ENCODE measurements around the gene STARD7. TPM values are rescaled to one million over a fixed set of nuclear protein-coding genes. Genes with fewer than 3 reads are reported as not detected.
A peak's percentile ranks its signal among the peaks of the same experiment; 100 is the strongest.

The STARD7 gene
- total and polyA plus RNA-seq, 10 of the 15 experiments (the other 5 are each of a cell fraction or from before 2014, with no cell fraction given) = 85.4 to 237 (median 153) TPM

DNA sequence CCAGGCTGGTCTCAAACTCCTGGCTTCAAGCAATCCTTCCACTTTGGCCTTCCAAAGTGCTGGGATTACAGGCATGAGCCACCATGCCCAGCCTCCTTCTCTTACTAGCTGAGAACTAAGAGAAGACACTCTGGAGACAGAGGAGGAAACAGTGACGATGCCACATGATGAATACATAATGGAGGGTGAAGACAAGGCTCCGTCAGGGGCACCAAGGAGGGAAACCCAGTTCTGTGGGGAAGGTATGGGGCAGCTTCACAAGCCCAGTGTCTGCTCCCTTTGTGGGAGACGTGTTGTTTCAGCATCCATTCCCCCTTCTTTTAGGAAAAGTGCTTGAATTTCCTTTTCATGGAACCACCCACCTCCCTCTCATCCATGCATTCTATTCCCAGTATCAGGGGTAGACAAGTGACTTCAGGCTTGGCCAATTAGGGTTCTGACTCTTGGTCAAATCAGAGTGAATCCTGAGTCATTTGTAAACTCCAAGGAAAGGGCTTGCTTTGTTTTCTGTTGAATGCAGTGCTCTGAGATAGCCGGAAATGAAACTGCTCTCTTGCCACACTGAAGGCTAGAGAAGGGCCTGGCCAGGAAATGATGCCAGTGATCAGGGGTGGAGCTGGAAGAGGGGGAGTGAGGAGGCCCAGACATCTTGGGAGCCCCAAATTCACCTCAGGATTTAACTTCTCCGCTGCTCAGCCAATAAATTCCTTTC is 33.4 kb upstream of the STARD7 start (continued):
- TF ChIP-seq POU2F2 (IDR thresholded peaks at IDR 0.05; ENCODE audit: borderline replicate concordance, low read depth, low read length) (no peak; the same call in 2 of the 3 replicates), ZNF622 (IDR thresholded peaks at IDR 0.05) (no peak), TAF1 (IDR thresholded peaks at IDR 0.05; ENCODE audit: borderline replicate concordance, low read depth, low read length) (peak; percentile 73; the same call in 1 of the 2 replicates), ZNF384 (IDR thresholded peaks at IDR 0.05; ENCODE audit: borderline replicate concordance, low read depth, low read length) (no peak), FOXM1 (IDR thresholded peaks at IDR 0.05; ENCODE audit: low read depth, low read length) (no peak), ZSCAN29 (IDR thresholded peaks at IDR 0.05) (no peak), MTA2 (IDR thresholded peaks at IDR 0.05; ENCODE audit: low read depth) (peak; percentile 83), NR2F1 (conservative IDR thresholded peaks at IDR 0.05) (no peak; the same call in 1 of the 2 replicates), ZNF274 (IDR thresholded peaks at IDR 0.05; ENCODE audit: insufficient read depth, insufficient read length) (no peak), TCF3 (IDR thresholded peaks at IDR 0.05; ENCODE audit: borderline replicate concordance, insufficient read depth, low read depth, low read length) (no peak), SMAD5 (IDR thresholded peaks at IDR 0.05; ENCODE audit: low read depth) (no peak), YBX1 (IDR thresholded peaks at IDR 0.05) (no peak), RAD51 (IDR thresholded peaks at IDR 0.05) (no peak), HDAC2 (IDR thresholded peaks at IDR 0.05) (no peak), SREBF1 (IDR thresholded peaks at IDR 0.05; ENCODE audit: low read length) (no peak), CEBPB (IDR thresholded peaks at IDR 0.05; ENCODE audit: borderline replicate concordance in 1 of 2, low read depth in 2 of 2, low read length in 2 of 2) (no peak), POLR2A (IDR thresholded peaks at IDR 0.05; ENCODE audit: low read depth, low read length) (peak; percentile 34; the same call in 1 of the 2 replicates), LARP7 (IDR thresholded peaks at IDR 0.05) (no peak), MTA3 (IDR thresholded peaks at IDR 0.05; ENCODE audit: borderline replicate concordance, low read length) (peak; percentile 54; the same call in 1 of the 2 replicates), POLR2AphosphoS2 (IDR thresholded peaks at IDR 0.05; ENCODE audit: low read depth, low read length) (no peak)
- TF ChIP-seq, protein P1, sequence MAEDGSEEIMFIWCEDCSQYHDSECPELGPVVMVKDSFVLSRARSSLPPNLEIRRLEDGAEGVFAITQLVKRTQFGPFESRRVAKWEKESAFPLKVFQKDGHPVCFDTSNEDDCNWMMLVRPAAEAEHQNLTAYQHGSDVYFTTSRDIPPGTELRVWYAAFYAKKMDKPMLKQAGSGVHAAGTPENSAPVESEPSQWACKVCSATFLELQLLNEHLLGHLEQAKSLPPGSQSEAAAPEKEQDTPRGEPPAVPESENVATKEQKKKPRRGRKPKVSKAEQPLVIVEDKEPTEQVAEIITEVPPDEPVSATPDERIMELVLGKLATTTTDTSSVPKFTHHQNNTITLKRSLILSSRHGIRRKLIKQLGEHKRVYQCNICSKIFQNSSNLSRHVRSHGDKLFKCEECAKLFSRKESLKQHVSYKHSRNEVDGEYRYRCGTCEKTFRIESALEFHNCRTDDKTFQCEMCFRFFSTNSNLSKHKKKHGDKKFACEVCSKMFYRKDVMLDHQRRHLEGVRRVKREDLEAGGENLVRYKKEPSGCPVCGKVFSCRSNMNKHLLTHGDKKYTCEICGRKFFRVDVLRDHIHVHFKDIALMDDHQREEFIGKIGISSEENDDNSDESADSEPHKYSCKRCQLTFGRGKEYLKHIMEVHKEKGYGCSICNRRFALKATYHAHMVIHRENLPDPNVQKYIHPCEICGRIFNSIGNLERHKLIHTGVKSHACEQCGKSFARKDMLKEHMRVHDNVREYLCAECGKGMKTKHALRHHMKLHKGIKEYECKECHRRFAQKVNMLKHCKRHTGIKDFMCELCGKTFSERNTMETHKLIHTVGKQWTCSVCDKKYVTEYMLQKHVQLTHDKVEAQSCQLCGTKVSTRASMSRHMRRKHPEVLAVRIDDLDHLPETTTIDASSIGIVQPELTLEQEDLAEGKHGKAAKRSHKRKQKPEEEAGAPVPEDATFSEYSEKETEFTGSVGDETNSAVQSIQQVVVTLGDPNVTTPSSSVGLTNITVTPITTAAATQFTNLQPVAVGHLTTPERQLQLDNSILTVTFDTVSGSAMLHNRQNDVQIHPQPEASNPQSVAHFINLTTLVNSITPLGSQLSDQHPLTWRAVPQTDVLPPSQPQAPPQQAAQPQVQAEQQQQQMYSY (CRISPR knock-in tag; IDR thresholded peaks at IDR 0.05) = no peak
- TF ChIP-seq, protein P2, sequence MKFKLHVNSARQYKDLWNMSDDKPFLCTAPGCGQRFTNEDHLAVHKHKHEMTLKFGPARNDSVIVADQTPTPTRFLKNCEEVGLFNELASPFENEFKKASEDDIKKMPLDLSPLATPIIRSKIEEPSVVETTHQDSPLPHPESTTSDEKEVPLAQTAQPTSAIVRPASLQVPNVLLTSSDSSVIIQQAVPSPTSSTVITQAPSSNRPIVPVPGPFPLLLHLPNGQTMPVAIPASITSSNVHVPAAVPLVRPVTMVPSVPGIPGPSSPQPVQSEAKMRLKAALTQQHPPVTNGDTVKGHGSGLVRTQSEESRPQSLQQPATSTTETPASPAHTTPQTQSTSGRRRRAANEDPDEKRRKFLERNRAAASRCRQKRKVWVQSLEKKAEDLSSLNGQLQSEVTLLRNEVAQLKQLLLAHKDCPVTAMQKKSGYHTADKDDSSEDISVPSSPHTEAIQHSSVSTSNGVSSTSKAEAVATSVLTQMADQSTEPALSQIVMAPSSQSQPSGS (IDR thresholded peaks at IDR 0.05; ENCODE audit: low read length) = no peak
- TF ChIP-seq, protein P3, sequence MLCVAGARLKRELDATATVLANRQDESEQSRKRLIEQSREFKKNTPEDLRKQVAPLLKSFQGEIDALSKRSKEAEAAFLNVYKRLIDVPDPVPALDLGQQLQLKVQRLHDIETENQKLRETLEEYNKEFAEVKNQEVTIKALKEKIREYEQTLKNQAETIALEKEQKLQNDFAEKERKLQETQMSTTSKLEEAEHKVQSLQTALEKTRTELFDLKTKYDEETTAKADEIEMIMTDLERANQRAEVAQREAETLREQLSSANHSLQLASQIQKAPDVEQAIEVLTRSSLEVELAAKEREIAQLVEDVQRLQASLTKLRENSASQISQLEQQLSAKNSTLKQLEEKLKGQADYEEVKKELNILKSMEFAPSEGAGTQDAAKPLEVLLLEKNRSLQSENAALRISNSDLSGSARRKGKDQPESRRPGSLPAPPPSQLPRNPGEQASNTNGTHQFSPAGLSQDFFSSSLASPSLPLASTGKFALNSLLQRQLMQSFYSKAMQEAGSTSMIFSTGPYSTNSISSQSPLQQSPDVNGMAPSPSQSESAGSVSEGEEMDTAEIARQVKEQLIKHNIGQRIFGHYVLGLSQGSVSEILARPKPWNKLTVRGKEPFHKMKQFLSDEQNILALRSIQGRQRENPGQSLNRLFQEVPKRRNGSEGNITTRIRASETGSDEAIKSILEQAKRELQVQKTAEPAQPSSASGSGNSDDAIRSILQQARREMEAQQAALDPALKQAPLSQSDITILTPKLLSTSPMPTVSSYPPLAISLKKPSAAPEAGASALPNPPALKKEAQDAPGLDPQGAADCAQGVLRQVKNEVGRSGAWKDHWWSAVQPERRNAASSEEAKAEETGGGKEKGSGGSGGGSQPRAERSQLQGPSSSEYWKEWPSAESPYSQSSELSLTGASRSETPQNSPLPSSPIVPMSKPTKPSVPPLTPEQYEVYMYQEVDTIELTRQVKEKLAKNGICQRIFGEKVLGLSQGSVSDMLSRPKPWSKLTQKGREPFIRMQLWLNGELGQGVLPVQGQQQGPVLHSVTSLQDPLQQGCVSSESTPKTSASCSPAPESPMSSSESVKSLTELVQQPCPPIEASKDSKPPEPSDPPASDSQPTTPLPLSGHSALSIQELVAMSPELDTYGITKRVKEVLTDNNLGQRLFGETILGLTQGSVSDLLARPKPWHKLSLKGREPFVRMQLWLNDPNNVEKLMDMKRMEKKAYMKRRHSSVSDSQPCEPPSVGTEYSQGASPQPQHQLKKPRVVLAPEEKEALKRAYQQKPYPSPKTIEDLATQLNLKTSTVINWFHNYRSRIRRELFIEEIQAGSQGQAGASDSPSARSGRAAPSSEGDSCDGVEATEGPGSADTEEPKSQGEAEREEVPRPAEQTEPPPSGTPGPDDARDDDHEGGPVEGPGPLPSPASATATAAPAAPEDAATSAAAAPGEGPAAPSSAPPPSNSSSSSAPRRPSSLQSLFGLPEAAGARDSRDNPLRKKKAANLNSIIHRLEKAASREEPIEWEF (IDR thresholded peaks at IDR 0.05; ENCODE audit: insufficient replicate concordance, low read depth, low read length) = no peak

Data from GM12878 (cell line).